H9 (cell line): ENCODE results near the gene FDX1. TPM values are rescaled to one million over a fixed set of nuclear protein-coding genes. Genes with fewer than 3 reads are reported as not detected.

Experiments used
- DNase-seq: peaks from one replicate; pipeline ENCODE4 v3.0.0-alpha.2; 2017
- H2AFZ ChIP-seq: one replicate; pipeline ENCODE4 v1.6.1; 2013; ENCODE audit warnings: mild to moderate bottlenecking, low read length, control low read depth, moderate library complexity
- H2AK5ac ChIP-seq: 2 replicates; pipeline ENCODE4 v1.6.1; 2013; ENCODE audit warnings: low read length, control low read depth, mixed read lengths; ENCODE audit not compliant: insufficient read length
- H2BK120ac ChIP-seq: one replicate; pipeline ENCODE4 v1.6.1; 2013; ENCODE audit warnings: low read depth, mild to moderate bottlenecking, low read length, control low read depth, inconsistent platforms; ENCODE audit not compliant: poor library complexity, severe bottlenecking
- H2BK12ac ChIP-seq: 2 replicates; pipeline ENCODE4 v1.6.1; 2013; ENCODE audit warnings: low read length, control low read depth, mixed read lengths, low read depth; ENCODE audit not compliant: insufficient read length
- H2BK15ac ChIP-seq: 2 replicates; pipeline ENCODE4 v1.6.1; 2013; ENCODE audit warnings: low read depth, low read length, control low read depth
- H2BK20ac ChIP-seq: one replicate; pipeline ENCODE4 v1.6.1; 2013; ENCODE audit warnings: low read depth, mild to moderate bottlenecking, low read length, control low read depth, inconsistent platforms; ENCODE audit not compliant: poor library complexity, severe bottlenecking
- H2BK5ac ChIP-seq: 2 replicates; pipeline ENCODE4 v1.6.1; 2013; ENCODE audit warnings: low read length, control low read depth, mixed read lengths; ENCODE audit not compliant: insufficient read length
- H3K14ac ChIP-seq: 2 replicates; pipeline ENCODE4 v1.6.1; 2013; ENCODE audit warnings: low read length, control low read depth; ENCODE audit not compliant: insufficient read depth
- H3K18ac ChIP-seq: 2 replicates; pipeline ENCODE4 v1.6.1; 2013; ENCODE audit warnings: low read depth, mild to moderate bottlenecking, mixed read lengths, low read length, control low read depth; ENCODE audit not compliant: insufficient read length
- H3K23ac ChIP-seq: 2 replicates; pipeline ENCODE4 v1.6.1; 2013; ENCODE audit warnings: low read length, control low read depth, mixed read lengths, low read depth; ENCODE audit not compliant: insufficient read length
- H3K23me2 ChIP-seq: 2 replicates; pipeline ENCODE4 v1.6.1; 2013; ENCODE audit warnings: low read depth, mild to moderate bottlenecking, mixed read lengths, low read length, control low read depth; ENCODE audit not compliant: insufficient read length, poor library complexity, severe bottlenecking
- H3K27ac ChIP-seq: 2 replicates; pipeline ENCODE4 v1.5.1; 2013; ENCODE audit warnings: low read length, control low read depth, mixed read lengths, low read depth; ENCODE audit not compliant: insufficient read length
- H3K27me3 ChIP-seq: 2 replicates; pipeline ENCODE4 v1.6.1; 2013; ENCODE audit warnings: low read length, control low read depth, inconsistent platforms; ENCODE audit not compliant: insufficient read depth
- H3K4ac ChIP-seq: 2 replicates; pipeline ENCODE4 v1.6.1; 2013; ENCODE audit warnings: low read depth, mild to moderate bottlenecking, control low read depth, inconsistent platforms, low read length, moderate library complexity
- H3K4me1 ChIP-seq: 2 replicates; pipeline ENCODE4 v1.6.1; 2013; ENCODE audit warnings: low read length, control low read depth, inconsistent platforms; ENCODE audit not compliant: insufficient read depth
- H3K4me2 ChIP-seq: 2 replicates; pipeline ENCODE4 v1.6.1; 2013; ENCODE audit warnings: low read length, control low read depth, mixed read lengths; ENCODE audit not compliant: insufficient read length, insufficient read depth
- H3K56ac ChIP-seq: 2 replicates; pipeline ENCODE4 v1.6.1; 2013; ENCODE audit warnings: low read depth, mild to moderate bottlenecking, mixed read lengths, low read length, control low read depth; ENCODE audit not compliant: insufficient read length
- H3K79me1 ChIP-seq: 2 replicates; pipeline ENCODE4 v1.6.1; 2013; ENCODE audit warnings: low read depth, mild to moderate bottlenecking, moderate library complexity, low read length, control low read depth, inconsistent platforms; ENCODE audit not compliant: insufficient read depth, poor library complexity, severe bottlenecking
- H3K79me2 ChIP-seq: 2 replicates; pipeline ENCODE4 v1.6.1; 2013; ENCODE audit warnings: low read length, control low read depth, inconsistent platforms; ENCODE audit not compliant: insufficient read depth
- H3K9ac ChIP-seq: 2 replicates; pipeline ENCODE4 v1.6.1; 2013; ENCODE audit warnings: low read length, control low read depth, mixed read lengths; ENCODE audit not compliant: insufficient read length; ENCODE audit errors: extremely low read depth
- H3K9me3 ChIP-seq: one replicate; pipeline ENCODE4 v1.6.1; 2013; ENCODE audit warnings: low read depth, low read length, inconsistent platforms; ENCODE audit not compliant: control insufficient read depth
- H3T11ph ChIP-seq: one replicate; pipeline ENCODE4 v1.6.1; 2013; ENCODE audit warnings: mild to moderate bottlenecking, low read length, control low read depth, inconsistent platforms
- H4K20me1 ChIP-seq: one replicate; pipeline ENCODE4 v1.6.1; 2013; ENCODE audit not compliant: control insufficient read depth, insufficient read length, insufficient read depth
- H4K5ac ChIP-seq: 2 replicates; pipeline ENCODE4 v1.6.1; 2013; ENCODE audit warnings: low read depth, mild to moderate bottlenecking, mixed read lengths, low read length, control low read depth; ENCODE audit not compliant: insufficient read length
- H4K8ac ChIP-seq: replicated peaks from 2 replicates; pipeline ENCODE4 v1.6.1; 2013; ENCODE audit warnings: low read length, control low read depth, mixed read lengths, low read depth; ENCODE audit not compliant: insufficient read length
- H4K91ac ChIP-seq: 2 replicates; pipeline ENCODE4 v1.6.1; 2013; ENCODE audit warnings: low read depth, mild to moderate bottlenecking, moderate library complexity, mixed read lengths, low read length, control low read depth; ENCODE audit not compliant: insufficient read length
- H3K27ac Mint-ChIP-seq, 3 experiments: 2 replicates in 2 of 3; 3 replicates in 1 of 3; pipeline ENCODE4 v1.8.0; 2020 to 2021; ENCODE audit warnings: mixed read lengths in 3 of 3, mild to moderate bottlenecking in 1 of 3, moderate library complexity in 1 of 3
- H3K27me3 Mint-ChIP-seq: 2 replicates; pipeline ENCODE4 v1.8.0; 2021; ENCODE audit warnings: low read depth, mild to moderate bottlenecking, moderate library complexity, mixed read lengths
- H3K36me3 Mint-ChIP-seq, 3 experiments: 2 replicates in 2 of 3; 3 replicates in 1 of 3; pipeline ENCODE4 v1.8.0; 2020 to 2021; ENCODE audit warnings: low read depth in 3 of 3, mixed read lengths in 3 of 3; ENCODE audit not compliant: insufficient read depth in 1 of 3
- H3K4me1 Mint-ChIP-seq, 2 experiments: 2 replicates each; pipeline ENCODE4 v1.8.0; 2020; ENCODE audit warnings: mixed read lengths in 2 of 2
- H3K4me3 Mint-ChIP-seq, 2 experiments: 2 replicates in 1 of 2; 3 replicates in 1 of 2; pipeline ENCODE4 v1.8.0; 2020 to 2021; ENCODE audit warnings: mild to moderate bottlenecking in 2 of 2, mixed read lengths in 2 of 2, moderate library complexity in 1 of 2
- H3K9me3 Mint-ChIP-seq, 2 experiments: 2 replicates in 1 of 2; 3 replicates in 1 of 2; pipeline ENCODE4 v1.8.0; 2020; ENCODE audit warnings: mild to moderate bottlenecking in 2 of 2, mixed read lengths in 2 of 2, moderate library complexity in 1 of 2
- CTCF ChIP-seq: fragments of 200-600 bp; sonication (generic); conservative IDR thresholded peaks from 3 replicates; pipeline ENCODE4 v1.8.0; 2021; ENCODE audit warnings: antibody characterized with exemption, mild to moderate bottlenecking
- WGBS: extraction: QIAGEN DNeasy Blood & Tissue Kit; methylation state at CpG from one replicate; pipeline ENCODE4 v1.1.7; 2013; ENCODE audit warnings: missing lambda C conversion rate, low lambda C conversion rate, mixed read lengths; ENCODE audit not compliant: insufficient read length; ENCODE audit errors: extremely low coverage; 5-methylcytosine and 5-hydroxymethylcytosine counted together
- total RNA-seq: library from RNA; stranded (reverse); gene quantifications from 2 replicates; pipeline ENCODE4 v1.2.1, GENCODE V29; 2021

FDX1 gene
- total RNA-seq, 1 experiment from 2014 or later, result 10.1 TPM

- no peak overlapping the region for H2AK5ac ChIP-seq
These were observed 62.6 kb downstream of the FDX1 start for GRCh38 chr11:110492321-110492685.

More at GRCh38 chr11:110492321-110492685, 62.6 kb downstream of the FDX1 start:
- H3K23me2 ChIP-seq, result no peaks in the 10 kb centered on the region
- no peak overlapping the region for H4K91ac ChIP-seq
- no peak overlapping the region for H2BK15ac ChIP-seq
- no peak overlapping the region for H3K27ac ChIP-seq
- no peak overlapping the region for H2BK5ac ChIP-seq
- H3K4ac ChIP-seq, result no peak overlapping the region
- no peak overlapping the region for H2BK12ac ChIP-seq
- no peak for DNase-seq
- Mint-ChIP-seq H3K36me3 (peaks cover 0 to 2% (median 0%) of the 10 kb centered on the region in 3 experiments; a peak in 1 of 7 replicates), H3K27me3 (no peaks in the 10 kb centered on the region; the same call in 1 of the 2 replicates), H3K9me3 (peaks cover 0 to 6% of the 10 kb centered on the region in 2 experiments; a peak in 3 of 5 replicates), H3K27ac (peak overlapping the region in 1 of 3 experiments; percentile 27; a peak in 2 of 7 replicates), H3K4me3 (no peak overlapping the region), H3K4me1 (peaks cover 8 to 10% of the 10 kb centered on the region in 2 experiments)
- H2AFZ ChIP-seq, result no peak overlapping the region
- H4K20me1 ChIP-seq, result no peaks in the 10 kb centered on the region
- no peaks in the 10 kb centered on the region for H3K79me1 ChIP-seq
- no peak overlapping the region for H3T11ph ChIP-seq
- no peaks in the 10 kb centered on the region for H3K27me3 ChIP-seq
- no peak overlapping the region for H3K56ac ChIP-seq
- H3K4me2 ChIP-seq, result no peak overlapping the region
- H3K9me3 ChIP-seq, result no peaks in the 10 kb centered on the region
- H2BK120ac ChIP-seq, result no peak overlapping the region
- H3K18ac ChIP-seq, result no peak overlapping the region
- H3K4me1 ChIP-seq, result no peaks in the 10 kb centered on the region; the same call in 1 of the 2 replicates
- no peak overlapping the region for H3K14ac ChIP-seq
- H4K5ac ChIP-seq, result no peak overlapping the region
- TF ChIP-seq CTCF, result no peak
- WGBS, result no CpG with 5 or more reads among the region's 1 CpG
- H2BK20ac ChIP-seq, result no peak overlapping the region
- no peaks in the 10 kb centered on the region for H3K79me2 ChIP-seq
- no peak overlapping the region for H3K23ac ChIP-seq
- no peak overlapping the region for H4K8ac ChIP-seq
- H3K9ac ChIP-seq, result no peak overlapping the region
